GM21576 (cell line): ENCODE measurements around the gene RNF11.
"Not testable (repeated sequence)": the region's sequence is repeated elsewhere in the genome, so short reads cannot be mapped to it uniquely, and the experiment has no call there.

ENCODE experiments used
- ATAC-seq: cut with Tn5 transposase; IDR thresholded peaks from one replicate; pipeline ENCODE4 v1.9.1; 2021; ENCODE audit warnings: mild to moderate bottlenecking, moderate library complexity; ENCODE audit not compliant: unreplicated experiment

The RNF11 gene

DNA sequence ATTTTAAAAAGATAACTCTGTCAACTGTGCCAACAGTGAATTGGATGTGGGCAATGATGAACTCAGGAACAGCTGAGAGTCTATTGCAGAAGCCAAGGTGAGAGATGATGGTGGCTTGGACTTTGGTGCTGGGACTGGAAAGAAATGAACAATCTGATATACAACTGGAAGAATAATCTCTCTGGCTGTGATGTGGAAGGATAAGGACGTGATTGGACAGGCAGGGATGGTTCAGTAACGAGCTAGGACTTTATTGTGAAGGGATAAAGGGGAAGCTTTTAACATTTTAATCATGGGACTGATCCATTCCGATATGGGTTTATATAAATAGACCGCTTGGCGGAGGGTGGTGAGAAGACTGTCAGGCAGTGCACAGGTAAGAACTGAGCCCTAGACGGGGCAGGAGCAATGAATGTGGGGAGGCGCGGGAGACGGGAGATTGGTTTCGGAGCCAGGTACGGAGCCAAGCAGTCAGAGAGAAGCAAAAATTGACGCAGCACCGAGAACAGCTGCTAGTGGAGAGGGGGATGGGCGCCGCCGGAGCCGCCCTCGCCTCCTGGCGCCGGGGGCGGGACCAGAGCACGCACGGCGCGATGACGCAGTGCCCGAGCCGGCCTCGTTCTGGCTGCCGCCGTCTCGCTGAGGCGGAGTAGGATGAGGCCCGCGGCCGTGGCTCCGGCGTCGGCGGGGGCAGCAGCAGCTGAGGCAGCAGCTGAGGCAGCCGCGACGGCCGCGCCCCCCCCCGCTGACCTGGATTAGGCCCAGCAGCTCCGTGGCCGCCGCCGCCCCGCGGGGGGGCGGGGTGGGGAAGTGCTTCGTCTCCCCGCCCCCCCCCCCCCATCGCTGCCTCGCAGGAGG, at the start of gene RNF11:
Gene RNF11 (plus strand): TSS at position 601 of the 858 bp plus-strand sequence. CDS start 484 bp downstream, outside the sequence.
- ATAC-seq = peak; percentile 71

- no peak for ATAC-seq
Observed at GRCh38 chr1:51188230-51188629, 47.8 kb upstream of the RNF11 start.

GRCh38 chr1:51189421-51190073, 46.5 kb upstream of the RNF11 start:
- ATAC-seq = peak; percentile 49

GRCh38 chr1:51190961-51191360, 45.1 kb upstream of the RNF11 start:
- ATAC-seq = no peak

DNA sequence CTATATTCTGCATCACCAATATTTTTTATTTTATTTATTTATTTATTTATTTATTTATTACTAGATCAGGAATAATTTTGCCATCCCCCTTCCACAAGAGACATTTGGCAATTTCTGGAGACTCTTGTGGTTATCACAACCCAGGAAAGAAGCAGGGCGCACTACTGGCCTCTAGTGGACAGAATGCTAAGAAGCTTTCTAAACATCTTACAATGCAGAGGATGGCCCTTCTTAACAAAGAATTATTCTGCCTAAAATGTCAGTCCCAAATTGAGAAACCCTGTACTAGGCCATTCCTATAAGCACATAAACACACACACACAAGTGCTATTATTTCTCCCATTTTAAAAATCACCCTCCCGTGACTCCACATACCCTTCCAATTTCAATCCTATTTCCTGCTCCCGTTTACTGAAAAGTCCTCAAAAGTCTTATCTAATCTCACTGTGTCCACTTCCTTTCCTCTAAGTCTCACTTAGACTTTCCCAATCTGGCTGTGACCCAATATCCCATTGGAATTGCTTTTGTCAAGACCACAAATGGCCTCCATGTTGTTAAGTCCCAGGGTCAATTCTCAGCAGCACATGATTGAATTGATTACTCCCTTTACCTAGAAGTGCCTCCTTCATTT, 43.7 kb upstream of the RNF11 start:
- ATAC-seq = no peak

DNA sequence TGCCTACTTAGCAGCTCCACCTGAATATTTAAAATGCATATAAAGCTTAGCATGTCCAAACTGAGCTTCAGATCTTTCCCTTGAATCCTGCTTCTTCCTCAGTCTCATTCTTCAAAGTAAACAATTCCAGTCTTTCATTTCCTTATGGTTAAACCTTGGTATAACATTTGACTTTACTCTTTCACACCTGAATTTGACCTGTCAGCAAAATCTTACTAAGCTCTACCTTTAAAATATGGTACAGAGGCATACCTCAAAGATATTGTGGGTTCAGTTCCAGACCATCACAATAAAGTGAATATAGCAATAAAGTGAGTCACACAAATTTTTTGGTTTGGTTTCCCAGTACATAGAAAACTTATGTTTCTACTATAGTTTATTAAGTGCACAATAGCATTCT, 42.5 kb upstream of the RNF11 start:
- ATAC-seq = no peak

GRCh38 chr1:51203121-51203873, 32.8 kb upstream of the RNF11 start:
- peak; percentile 67 for ATAC-seq

- no peak for ATAC-seq
Observed at GRCh38 chr1:51203874-51204245, 32.2 kb upstream of the RNF11 start.

DNA sequence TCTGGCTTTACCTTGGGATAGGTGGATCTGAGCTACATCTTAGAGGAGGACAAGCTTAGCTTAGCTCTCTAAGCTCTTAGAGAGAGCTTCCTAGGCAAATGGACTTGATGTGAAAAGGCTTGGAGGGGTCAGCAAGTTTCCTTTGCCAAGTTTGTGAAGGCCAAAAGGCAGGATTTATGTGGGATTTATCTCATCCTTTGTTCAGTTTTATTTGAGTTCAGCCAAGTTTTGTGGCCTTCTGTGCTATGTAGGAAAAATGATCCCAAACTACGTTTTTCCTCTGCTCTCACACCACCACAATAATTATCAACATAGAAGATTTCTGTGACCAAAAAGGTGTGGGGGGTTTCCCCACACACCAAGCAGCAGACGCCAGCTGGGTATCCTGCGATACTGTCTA, 26.0 kb upstream of the RNF11 start:
- no peak for ATAC-seq

DNA sequence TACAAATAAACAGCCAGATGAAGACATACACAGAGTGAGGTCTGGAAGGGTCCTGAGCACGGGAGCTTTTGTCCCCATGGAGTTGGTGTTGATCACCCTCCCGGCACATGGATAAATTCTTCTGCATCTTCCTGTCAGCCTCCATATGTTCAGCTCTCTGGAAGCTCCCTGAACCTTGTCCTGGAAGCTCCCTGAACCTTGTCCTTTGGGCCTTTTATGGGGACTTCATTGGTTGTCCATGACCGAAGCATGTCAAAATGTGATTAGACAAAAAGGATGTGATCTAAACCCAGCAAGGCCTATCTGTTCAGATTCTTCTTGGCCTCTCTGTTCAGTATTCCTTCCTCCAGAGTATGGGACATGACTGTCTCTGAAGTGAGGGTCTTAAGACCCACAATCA, 25.4 kb upstream of the RNF11 start:
- no peak for ATAC-seq

GRCh38 chr1:51214615-51215131, 21.4 kb upstream of the RNF11 start:
- no peak for ATAC-seq

- no peak for ATAC-seq
Observed at GRCh38 chr1:51215169-51215568, 20.9 kb upstream of the RNF11 start.

DNA sequence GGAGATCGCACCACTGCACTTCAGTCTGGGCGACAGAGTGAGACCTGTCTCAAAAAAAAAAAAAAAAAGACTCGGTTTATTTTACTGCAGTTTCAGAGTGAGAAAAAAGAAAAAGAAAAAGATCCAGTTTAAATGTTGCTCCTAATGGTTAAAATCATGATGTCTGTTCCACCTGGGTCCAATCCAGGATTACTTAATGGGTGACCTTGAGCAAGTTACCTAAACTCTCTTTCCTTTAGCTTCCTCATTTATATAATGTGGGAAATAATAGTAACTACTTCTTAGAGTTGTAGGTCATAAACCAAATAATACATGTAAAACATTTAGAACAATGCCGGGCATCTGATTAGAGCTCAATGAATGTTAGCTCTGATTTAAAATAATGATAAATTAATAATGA, 19.4 kb upstream of the RNF11 start:
- ATAC-seq = no peak

- no peak for ATAC-seq
Observed at GRCh38 chr1:51217101-51217500, 19.0 kb upstream of the RNF11 start.

- ATAC-seq = no peak
Observed at GRCh38 chr1:51218570-51218969, 17.5 kb upstream of the RNF11 start.

- no peak for ATAC-seq
Observed at GRCh38 chr1:51219022-51219421, 17.1 kb upstream of the RNF11 start.

DNA sequence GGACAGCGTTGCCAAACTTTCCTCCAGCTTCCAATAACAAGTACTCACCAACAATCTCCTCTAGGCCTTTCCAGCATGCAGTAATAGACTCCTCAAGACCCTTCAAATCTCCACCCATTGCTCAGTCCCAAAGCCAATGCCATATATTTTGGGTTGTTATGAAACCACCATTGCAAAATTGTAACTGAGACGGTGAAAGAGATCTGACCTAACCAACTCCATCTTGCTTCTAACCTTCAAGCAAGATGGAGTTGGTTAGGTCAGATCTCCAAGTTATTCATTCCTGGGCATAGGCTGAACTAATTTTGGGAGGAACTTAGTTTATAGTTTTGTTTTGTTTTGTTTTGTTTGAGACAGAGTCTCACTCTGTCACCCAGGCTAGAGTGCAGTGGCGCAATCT, 14.5 kb upstream of the RNF11 start:
- ATAC-seq = not testable (repeated sequence)

- no peak for ATAC-seq
Observed at GRCh38 chr1:51222136-51222787, 13.8 kb upstream of the RNF11 start.

DNA sequence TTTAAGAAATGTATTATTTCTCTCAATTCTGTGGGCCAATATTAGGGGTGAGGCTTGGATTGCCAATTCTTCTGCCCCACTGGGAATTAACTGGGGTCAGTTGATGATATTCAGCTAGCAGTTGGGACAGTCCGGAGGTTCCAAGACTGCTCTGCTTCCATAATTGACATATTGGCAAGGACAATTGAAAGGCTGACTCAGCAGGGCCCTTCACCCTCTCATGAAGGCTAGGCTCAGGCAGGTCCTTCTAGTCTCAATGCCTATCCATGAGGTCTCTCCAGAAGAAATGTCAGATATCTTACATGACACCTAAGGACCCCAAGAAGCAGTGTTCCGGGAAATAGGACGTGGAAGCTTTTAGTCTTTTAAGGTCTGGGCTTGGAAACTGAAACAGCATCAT, 13.3 kb upstream of the RNF11 start:
- ATAC-seq = no peak

DNA sequence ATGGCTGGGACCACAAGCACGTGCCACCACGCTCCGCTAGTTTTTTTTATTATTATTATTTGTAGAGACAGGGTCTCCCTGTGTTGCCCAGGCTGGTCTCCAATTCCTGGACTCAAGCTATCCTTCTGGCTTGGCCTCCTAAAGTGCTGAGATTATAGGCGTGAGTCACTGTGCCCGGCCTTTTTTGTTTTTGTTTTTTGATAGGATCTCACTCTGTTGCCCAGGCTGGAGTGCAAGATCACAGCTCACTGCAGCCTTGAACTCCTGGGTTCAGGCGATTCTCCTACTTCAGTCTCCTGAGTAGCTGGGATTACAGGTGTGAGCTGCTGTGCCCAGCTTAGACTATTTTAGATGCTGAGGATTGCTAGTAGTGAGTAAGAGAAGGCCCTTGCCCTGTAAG, 11.8 kb upstream of the RNF11 start:
- no peak for ATAC-seq
